Measurements from ENCODE around the gene FGFR1OP2.

FGFR1OP2 gene

DNA sequence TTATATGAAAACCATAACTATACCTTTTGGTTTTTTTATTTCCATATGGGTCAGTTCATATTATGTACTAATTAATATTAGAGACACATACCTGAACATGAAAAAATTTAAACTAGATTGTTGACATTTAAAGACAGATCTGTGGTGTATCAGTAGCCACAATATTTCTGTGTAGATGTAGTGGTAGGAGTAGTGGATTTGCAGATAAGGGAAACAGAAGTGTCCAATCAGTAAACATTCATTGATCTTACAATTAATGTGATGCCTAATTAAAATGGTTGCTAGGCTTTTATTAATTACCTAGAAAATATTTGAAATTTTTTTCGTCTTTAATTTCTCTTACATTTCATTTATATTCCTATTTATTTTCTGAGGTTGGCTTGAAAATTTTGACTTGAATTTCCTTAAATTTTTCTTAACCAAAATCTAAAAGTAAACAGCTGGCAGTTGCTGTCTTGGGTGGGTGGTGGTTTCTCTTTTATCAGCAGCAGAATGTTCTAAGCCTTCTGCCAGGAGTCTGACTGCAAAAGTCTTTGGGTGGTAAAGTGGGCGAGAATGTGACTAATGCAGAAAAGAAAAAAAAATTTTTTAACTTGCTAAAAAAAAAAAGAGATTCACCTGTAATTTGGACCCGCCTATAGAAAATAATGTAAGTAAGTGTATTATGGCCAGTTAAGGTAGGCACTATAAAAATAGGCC is 2.4 kb downstream of the FGFR1OP2 start:
- no peak for ATAC-seq
- TF ChIP-seq ZC3H10 (CRISPR knock-in tag; IDR thresholded peaks at IDR 0.05) (no peak), SNAI2 (CRISPR knock-in tag; IDR thresholded peaks at IDR 0.05) (no peak), ZNF565 (CRISPR knock-in tag; conservative IDR thresholded peaks at IDR 0.05; ENCODE audit: low read depth) (no peak), BACH2 (CRISPR knock-in tag; IDR thresholded peaks at IDR 0.05; ENCODE audit: borderline replicate concordance) (no peak), ARNTL (CRISPR knock-in tag; IDR thresholded peaks at IDR 0.05; ENCODE audit: borderline replicate concordance, low read depth) (no peak), ISL1 (CRISPR knock-in tag; IDR thresholded peaks at IDR 0.05) (no peak), ZNF8 (CRISPR knock-in tag; IDR thresholded peaks at IDR 0.05) (no peak), OSR1 (CRISPR knock-in tag; IDR thresholded peaks at IDR 0.05) (no peak), RARB (CRISPR knock-in tag; IDR thresholded peaks at IDR 0.05) (no peak), ZFP3 (CRISPR knock-in tag; IDR thresholded peaks at IDR 0.05) (no peak)
- TF ChIP-seq, protein P1, sequence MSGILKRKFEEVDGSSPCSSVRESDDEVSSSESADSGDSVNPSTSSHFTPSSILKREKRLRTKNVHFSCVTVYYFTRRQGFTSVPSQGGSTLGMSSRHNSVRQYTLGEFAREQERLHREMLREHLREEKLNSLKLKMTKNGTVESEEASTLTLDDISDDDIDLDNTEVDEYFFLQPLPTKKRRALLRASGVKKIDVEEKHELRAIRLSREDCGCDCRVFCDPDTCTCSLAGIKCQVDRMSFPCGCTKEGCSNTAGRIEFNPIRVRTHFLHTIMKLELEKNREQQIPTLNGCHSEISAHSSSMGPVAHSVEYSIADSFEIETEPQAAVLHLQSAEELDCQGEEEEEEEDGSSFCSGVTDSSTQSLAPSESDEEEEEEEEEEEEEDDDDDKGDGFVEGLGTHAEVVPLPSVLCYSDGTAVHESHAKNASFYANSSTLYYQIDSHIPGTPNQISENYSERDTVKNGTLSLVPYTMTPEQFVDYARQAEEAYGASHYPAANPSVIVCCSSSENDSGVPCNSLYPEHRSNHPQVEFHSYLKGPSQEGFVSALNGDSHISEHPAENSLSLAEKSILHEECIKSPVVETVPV (CRISPR knock-in tag; IDR thresholded peaks at IDR 0.05), result no peak
- TF ChIP-seq, protein P2, sequence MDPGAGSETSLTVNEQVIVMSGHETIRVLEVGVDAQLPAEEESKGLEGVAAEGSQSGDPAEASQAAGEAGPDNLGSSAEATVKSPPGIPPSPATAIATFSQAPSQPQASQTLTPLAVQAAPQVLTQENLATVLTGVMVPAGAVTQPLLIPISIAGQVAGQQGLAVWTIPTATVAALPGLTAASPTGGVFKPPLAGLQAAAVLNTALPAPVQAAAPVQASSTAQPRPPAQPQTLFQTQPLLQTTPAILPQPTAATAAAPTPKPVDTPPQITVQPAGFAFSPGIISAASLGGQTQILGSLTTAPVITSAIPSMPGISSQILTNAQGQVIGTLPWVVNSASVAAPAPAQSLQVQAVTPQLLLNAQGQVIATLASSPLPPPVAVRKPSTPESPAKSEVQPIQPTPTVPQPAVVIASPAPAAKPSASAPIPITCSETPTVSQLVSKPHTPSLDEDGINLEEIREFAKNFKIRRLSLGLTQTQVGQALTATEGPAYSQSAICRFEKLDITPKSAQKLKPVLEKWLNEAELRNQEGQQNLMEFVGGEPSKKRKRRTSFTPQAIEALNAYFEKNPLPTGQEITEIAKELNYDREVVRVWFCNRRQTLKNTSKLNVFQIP (CRISPR knock-in tag; IDR thresholded peaks at IDR 0.05; ENCODE audit: borderline replicate concordance, low read depth), result no peak
- TF ChIP-seq, protein P3, sequence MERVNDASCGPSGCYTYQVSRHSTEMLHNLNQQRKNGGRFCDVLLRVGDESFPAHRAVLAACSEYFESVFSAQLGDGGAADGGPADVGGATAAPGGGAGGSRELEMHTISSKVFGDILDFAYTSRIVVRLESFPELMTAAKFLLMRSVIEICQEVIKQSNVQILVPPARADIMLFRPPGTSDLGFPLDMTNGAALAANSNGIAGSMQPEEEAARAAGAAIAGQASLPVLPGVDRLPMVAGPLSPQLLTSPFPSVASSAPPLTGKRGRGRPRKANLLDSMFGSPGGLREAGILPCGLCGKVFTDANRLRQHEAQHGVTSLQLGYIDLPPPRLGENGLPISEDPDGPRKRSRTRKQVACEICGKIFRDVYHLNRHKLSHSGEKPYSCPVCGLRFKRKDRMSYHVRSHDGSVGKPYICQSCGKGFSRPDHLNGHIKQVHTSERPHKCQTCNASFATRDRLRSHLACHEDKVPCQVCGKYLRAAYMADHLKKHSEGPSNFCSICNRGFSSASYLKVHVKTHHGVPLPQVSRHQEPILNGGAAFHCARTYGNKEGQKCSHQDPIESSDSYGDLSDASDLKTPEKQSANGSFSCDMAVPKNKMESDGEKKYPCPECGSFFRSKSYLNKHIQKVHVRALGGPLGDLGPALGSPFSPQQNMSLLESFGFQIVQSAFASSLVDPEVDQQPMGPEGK (CRISPR knock-in tag; IDR thresholded peaks at IDR 0.05; ENCODE audit: borderline replicate concordance), result no peak

DNA sequence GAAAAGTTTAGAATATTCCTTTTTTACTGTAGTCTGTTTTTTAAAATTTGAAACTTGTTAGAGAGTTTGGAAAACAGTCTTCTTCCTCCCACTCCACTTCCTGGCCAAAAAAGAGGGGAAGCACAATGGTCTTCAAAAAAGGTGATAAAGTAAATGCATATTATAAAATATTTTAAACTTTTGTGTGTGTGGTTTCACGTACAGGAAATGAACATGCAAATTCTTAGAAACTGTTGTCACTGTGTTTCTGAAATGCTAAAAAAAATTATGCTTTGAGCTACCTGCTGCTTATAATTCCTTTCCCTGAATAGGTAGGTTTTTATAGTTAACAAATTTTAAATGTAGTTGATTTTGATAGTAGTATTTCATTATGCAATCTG is 2.9 kb downstream of the FGFR1OP2 start:
- TF ChIP-seq CSDC2 (CRISPR knock-in tag; IDR thresholded peaks at IDR 0.05), result no peak
- TF ChIP-seq GLIS3 (CRISPR knock-in tag; IDR thresholded peaks at IDR 0.05), result no peak
- TF ChIP-seq ZC3H10 (CRISPR knock-in tag; IDR thresholded peaks at IDR 0.05), result no peak
- TF ChIP-seq, protein P1 (CRISPR knock-in tag; IDR thresholded peaks at IDR 0.05), result no peak

DNA sequence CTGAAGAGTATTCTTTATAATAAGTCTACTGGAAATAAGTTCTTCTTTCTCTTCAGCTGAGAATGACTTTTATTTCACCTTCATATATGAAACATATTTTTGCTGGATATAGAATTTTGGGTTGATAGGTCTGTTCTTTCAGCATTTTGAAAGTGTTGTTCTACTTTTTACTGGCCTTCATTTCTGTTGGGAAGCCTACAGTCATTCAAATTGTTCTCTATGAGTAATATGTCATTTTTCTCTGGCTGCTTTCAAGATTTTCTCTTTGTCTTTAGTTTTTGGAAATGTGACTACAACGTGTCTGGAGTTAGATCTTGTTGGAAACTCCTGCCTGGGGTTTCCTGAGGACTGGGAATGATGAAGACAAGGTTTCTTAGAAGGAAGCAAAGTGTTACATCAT is 10.0 kb downstream of the FGFR1OP2 start:
- ATAC-seq, result no peak
- TF ChIP-seq, protein P2 (CRISPR knock-in tag; IDR thresholded peaks at IDR 0.05; ENCODE audit: borderline replicate concordance, low read depth), result no peak
- TF ChIP-seq, protein P3 (CRISPR knock-in tag; IDR thresholded peaks at IDR 0.05; ENCODE audit: borderline replicate concordance), result no peak
- no peak for TF ChIP-seq ZNF70 (CRISPR knock-in tag; IDR thresholded peaks at IDR 0.05)
- TF ChIP-seq, protein P4, sequence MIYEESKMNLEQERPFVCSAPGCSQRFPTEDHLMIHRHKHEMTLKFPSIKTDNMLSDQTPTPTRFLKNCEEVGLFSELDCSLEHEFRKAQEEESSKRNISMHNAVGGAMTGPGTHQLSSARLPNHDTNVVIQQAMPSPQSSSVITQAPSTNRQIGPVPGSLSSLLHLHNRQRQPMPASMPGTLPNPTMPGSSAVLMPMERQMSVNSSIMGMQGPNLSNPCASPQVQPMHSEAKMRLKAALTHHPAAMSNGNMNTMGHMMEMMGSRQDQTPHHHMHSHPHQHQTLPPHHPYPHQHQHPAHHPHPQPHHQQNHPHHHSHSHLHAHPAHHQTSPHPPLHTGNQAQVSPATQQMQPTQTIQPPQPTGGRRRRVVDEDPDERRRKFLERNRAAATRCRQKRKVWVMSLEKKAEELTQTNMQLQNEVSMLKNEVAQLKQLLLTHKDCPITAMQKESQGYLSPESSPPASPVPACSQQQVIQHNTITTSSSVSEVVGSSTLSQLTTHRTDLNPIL (CRISPR knock-in tag; IDR thresholded peaks at IDR 0.05; ENCODE audit: low read depth), result no peak
- TF ChIP-seq ZFP30 (CRISPR knock-in tag; IDR thresholded peaks at IDR 0.05), result no peak
- no peak for TF ChIP-seq ISL1 (CRISPR knock-in tag; IDR thresholded peaks at IDR 0.05)
- TF ChIP-seq ZNF8 (CRISPR knock-in tag; IDR thresholded peaks at IDR 0.05), result no peak
- TF ChIP-seq ZNF565 (CRISPR knock-in tag; conservative IDR thresholded peaks at IDR 0.05; ENCODE audit: low read depth), result no peak
- TF ChIP-seq ESRRG (CRISPR knock-in tag; IDR thresholded peaks at IDR 0.05), result no peak
- TF ChIP-seq ARNTL (CRISPR knock-in tag; IDR thresholded peaks at IDR 0.05; ENCODE audit: borderline replicate concordance, low read depth), result no peak
- TF ChIP-seq, protein P1 (CRISPR knock-in tag; IDR thresholded peaks at IDR 0.05), result no peak
- TF ChIP-seq BACH2 (CRISPR knock-in tag; IDR thresholded peaks at IDR 0.05; ENCODE audit: borderline replicate concordance), result no peak
- no peak for TF ChIP-seq PPARA (CRISPR knock-in tag; IDR thresholded peaks at IDR 0.05; ENCODE audit: borderline replicate concordance)

More for the DNA sequence above, 2.9 kb downstream of the FGFR1OP2 start:
- no peak for ATAC-seq

Measured in SK-N-SH treated with all-trans-retinoic acid at 6 μM for 48 hours (cell line).